Ascending aorta (tissue), 2 donors: ENCODE measurements around the gene PRLHR. TPM values are rescaled to one million over a fixed set of nuclear protein-coding genes. Genes with fewer than 3 reads are reported as not detected.

Experiments
- DNase-seq, 2 donors: peaks; one replicate each; pipeline ENCODE4 v3.0.0-alpha.2; 2019; ENCODE audit warnings: low spot score in 2 of 2
- H3K27ac ChIP-seq, 2 donors: fragments of 200-600 bp; sonication (generic); one replicate each; pipeline ENCODE4 v1.5.1; 2016 to 2017; ENCODE audit warnings: mild to moderate bottlenecking in 1 of 2
- H3K27me3 ChIP-seq: fragments of 200-600 bp; sonication (generic); one replicate; pipeline ENCODE4 v1.5.1; 2017
- H3K36me3 ChIP-seq, 2 donors: fragments of 200-600 bp; sonication (generic); one replicate each; pipeline ENCODE4 v1.5.1; 2016
- H3K4me1 ChIP-seq, 2 donors: fragments of 200-600 bp; sonication (generic); one replicate each; pipeline ENCODE4 v1.5.1; 2016 to 2017; ENCODE audit warnings: mild to moderate bottlenecking in 1 of 2
- H3K4me3 ChIP-seq, 2 donors: fragments of 200-600 bp; sonication (generic); one replicate each; pipeline ENCODE4 v1.5.1; 2016 to 2017; ENCODE audit warnings: mild to moderate bottlenecking in 1 of 2
- H3K9me3 ChIP-seq, 2 donors: fragments of 200-600 bp; sonication (generic); one replicate each; pipeline ENCODE4 v1.5.1; 2016
- intact Hi-C: fragments of 100-400 bp; cut with DNase I; formaldehyde crosslinking; loops from one replicate; pipeline ENCODE4 v1.15.1; 2023
- total RNA-seq: library from RNA; depleted of rRNA; stranded (reverse); fragments of >200 nt; gene quantifications from one replicate; pipeline ENCODE4 v1.1.0, GENCODE V29; 2016
- TF ChIP-seq, protein P1 (sequence below), 3 experiments: fragments of 200-600 bp in 2 of 3; fragments of 450-650 bp in 1 of 3; sonication (generic) in 2 of 3; IDR thresholded peaks; one replicate each; pipeline ENCODE4 v1.5.1; 2016 to 2019; ENCODE audit warnings: antibody characterized with exemption in 3 of 3, mild to moderate bottlenecking in 1 of 3, moderate library complexity in 1 of 3

The PRLHR gene
- total RNA-seq, 1 donor from 2014 or later = not detected

DNA sequence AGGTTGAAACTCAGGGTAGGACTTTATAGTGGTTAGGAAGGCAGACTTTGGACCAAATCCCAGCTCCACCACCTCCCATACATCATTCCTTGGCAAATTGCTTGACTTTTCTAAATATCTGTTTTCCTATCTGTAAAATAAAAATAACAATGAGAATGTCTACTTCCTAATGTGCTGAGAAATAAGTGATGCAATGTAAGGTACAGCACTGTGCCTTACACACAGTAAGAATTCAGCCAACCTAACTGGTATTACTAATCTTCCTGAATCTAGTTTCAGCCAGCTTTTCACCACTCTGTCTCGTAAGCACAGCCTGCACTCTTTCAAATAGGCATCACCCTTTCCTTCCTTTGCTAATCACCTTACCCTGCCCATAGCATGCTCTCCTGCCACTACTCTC, 9.7 kb downstream of the PRLHR start:
- intact Hi-C loops = no loop called here

DNA sequence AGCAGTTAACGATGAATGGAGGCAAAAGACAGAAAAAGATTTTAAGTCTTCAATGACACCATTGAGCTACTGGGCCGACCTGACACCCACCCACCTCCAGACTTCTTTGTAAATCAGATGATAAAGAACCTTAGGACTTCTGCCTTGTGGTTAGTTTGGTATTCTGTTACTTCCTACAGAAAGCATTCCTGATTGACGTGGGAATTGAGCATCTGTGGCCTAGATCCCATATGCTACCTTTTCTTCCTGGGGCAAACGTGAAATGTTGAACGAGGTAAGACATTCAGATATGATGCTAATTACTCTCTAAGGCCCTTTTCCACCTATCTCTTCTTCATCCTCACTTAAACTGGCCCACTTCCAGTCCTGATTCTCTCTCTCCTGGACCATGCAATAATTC, 10.2 kb downstream of the PRLHR start:
- Histone ChIP-seq H3K4me3 (no peak overlapping the region), H3K9me3 (no peaks in the 10 kb centered on the region), H3K4me1 (no peaks in the 10 kb centered on the region), H3K27ac (no peak overlapping the region), H3K36me3 (no peaks in the 10 kb centered on the region), H3K27me3 (no peaks in the 10 kb centered on the region)
- TF ChIP-seq, protein P1, sequence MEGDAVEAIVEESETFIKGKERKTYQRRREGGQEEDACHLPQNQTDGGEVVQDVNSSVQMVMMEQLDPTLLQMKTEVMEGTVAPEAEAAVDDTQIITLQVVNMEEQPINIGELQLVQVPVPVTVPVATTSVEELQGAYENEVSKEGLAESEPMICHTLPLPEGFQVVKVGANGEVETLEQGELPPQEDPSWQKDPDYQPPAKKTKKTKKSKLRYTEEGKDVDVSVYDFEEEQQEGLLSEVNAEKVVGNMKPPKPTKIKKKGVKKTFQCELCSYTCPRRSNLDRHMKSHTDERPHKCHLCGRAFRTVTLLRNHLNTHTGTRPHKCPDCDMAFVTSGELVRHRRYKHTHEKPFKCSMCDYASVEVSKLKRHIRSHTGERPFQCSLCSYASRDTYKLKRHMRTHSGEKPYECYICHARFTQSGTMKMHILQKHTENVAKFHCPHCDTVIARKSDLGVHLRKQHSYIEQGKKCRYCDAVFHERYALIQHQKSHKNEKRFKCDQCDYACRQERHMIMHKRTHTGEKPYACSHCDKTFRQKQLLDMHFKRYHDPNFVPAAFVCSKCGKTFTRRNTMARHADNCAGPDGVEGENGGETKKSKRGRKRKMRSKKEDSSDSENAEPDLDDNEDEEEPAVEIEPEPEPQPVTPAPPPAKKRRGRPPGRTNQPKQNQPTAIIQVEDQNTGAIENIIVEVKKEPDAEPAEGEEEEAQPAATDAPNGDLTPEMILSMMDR (IDR thresholded peaks at IDR 0.05) = no peak
- DNase-seq = no peak
- intact Hi-C loops = no loop called here

More for the DNA sequence above, 9.7 kb downstream of the PRLHR start:
- no peaks in the 10 kb centered on the region for H3K36me3 ChIP-seq
- H3K4me3 ChIP-seq = no peak overlapping the region
- no peak for DNase-seq
- no peaks in the 10 kb centered on the region for H3K4me1 ChIP-seq
- H3K27ac ChIP-seq = no peak overlapping the region
- TF ChIP-seq, protein P1 (IDR thresholded peaks at IDR 0.05) = no peak
- no peaks in the 10 kb centered on the region for H3K9me3 ChIP-seq
- no peaks in the 10 kb centered on the region for H3K27me3 ChIP-seq

GRCh38 chr10:118584181-118584954, 11.1 kb downstream of the PRLHR start:
- intact Hi-C loops = no loop called here
- Histone ChIP-seq H3K4me1 (no peaks in the 10 kb centered on the region), H3K27me3 (no peaks in the 10 kb centered on the region), H3K4me3 (no peak overlapping the region), H3K36me3 (no peaks in the 10 kb centered on the region), H3K27ac (no peak overlapping the region), H3K9me3 (no peaks in the 10 kb centered on the region)
- DNase-seq = no peak
- TF ChIP-seq, protein P1 (IDR thresholded peaks at IDR 0.05) = no peak

DNA sequence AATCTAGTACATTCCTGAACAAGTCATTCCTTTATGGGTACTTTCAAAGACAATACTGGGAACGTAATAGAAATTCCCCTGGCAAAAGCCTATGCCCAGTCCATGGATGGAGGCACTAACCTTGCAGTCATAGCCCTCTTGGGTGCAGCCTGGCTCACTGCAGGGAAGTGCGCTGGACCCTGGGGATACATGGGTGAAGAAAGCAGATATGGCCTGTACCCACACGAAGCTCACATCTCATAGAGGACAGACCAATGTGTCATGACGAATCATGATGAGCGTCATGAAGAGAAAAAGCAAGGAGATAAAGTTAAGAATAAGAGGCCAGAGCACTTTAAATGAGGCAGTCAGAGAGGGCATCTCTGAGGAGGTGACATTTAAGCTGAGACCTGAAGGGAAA, 11.8 kb downstream of the PRLHR start:
- no peaks in the 10 kb centered on the region for H3K27me3 ChIP-seq
- H3K27ac ChIP-seq = no peak overlapping the region
- no peaks in the 10 kb centered on the region for H3K9me3 ChIP-seq
- no peak overlapping the region for H3K4me3 ChIP-seq
- no peaks in the 10 kb centered on the region for H3K36me3 ChIP-seq
- intact Hi-C loops = no loop called here
- no peak for DNase-seq
- no peaks in the 10 kb centered on the region for H3K4me1 ChIP-seq
- TF ChIP-seq, protein P1 (IDR thresholded peaks at IDR 0.05) = no peak

- H3K27me3 ChIP-seq = no peaks in the 10 kb centered on the region
- H3K27ac ChIP-seq = no peak overlapping the region
- H3K36me3 ChIP-seq = no peaks in the 10 kb centered on the region
- H3K9me3 ChIP-seq = no peaks in the 10 kb centered on the region
- TF ChIP-seq, protein P1 (IDR thresholded peaks at IDR 0.05) = no peak
- H3K4me3 ChIP-seq = no peak overlapping the region
- DNase-seq = no peak
- intact Hi-C loops = no loop called here
- no peaks in the 10 kb centered on the region for H3K4me1 ChIP-seq
Observed at GRCh38 chr10:118582511-118582910, 12.9 kb downstream of the PRLHR start.
